ENCODE results near the gene RIC1.

- TF ChIP-seq CTCF (IDR thresholded peaks at IDR 0.05): no peak
- no peak for TF ChIP-seq POLR2A (IDR thresholded peaks at IDR 0.05)
Measured at GRCh38 chr9:5719100-5719926, 90.4 kb downstream of the RIC1 start.

Data from adrenal gland (tissue), 5 donors.